Stimulated activated CD4-positive, alpha-beta T cell treated with anti-CD3 and anti-CD28 coated beads, TNF-alpha, amount 100 ng/mL, for 24 hours (primary cell): ENCODE measurements around the gene IQCE.
A peak's percentile ranks its signal among the peaks of the same experiment; 100 is the strongest.
"Not testable (repeated sequence)": the region's sequence is repeated elsewhere in the genome, so short reads cannot be mapped to it uniquely, and the experiment has no call there.

Experiments used
- DNase-seq, 3 experiments: peaks; one replicate each; pipeline ENCODE4 v3.0.0-alpha.2; 2020; ENCODE audit warnings: low read depth in 3 of 3

IQCE gene

DNA sequence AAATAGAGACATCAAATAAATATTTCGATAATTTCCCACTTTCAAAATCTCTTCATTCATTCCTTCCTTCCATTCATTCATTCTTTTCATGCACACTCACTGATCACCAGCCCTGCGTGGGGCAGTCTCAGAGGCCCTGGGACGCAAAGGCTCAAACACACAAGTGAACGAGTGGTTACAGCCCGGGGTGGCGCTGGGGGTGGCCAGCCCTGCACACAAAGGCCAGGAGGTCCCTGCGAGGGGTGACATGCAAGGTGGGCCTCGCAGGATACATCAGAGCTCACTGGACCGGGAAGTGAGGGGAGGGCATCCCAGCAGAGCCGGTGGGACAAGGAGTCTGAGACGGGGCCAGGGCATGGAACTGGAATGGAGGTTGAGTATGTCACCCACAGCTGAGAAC, 43.1 kb downstream of the IQCE start:
- no peak for DNase-seq

DNA sequence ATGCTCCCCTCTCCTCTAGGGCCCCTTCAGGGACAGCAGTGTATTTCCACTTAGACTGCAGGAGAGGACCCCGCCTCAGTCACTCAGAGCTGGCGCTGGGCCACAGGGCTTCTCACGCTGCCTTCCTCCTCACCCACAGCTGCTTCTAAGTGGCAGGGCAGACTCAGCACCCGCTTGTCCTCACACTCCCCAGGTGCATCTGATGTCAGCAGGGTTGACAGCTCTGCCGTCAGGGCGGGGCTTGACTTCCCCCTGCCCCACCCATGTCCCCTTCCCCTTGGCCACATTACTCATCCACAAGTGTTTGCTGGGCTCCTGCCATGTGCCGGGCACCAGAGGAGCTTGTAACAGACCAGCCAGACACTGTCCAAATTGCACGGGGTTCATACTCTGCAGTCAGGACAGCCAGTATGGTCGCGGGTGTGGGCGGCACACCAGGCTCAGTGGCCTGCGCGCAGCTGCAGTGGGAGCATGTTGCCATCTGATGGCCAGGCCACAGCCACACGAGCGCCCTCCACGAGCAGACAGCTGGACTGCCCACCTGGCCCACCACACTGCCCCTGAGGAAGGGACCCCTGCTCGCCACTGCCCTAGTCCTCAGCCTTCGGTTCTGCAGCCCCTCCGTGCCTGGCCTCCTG, 43.7 kb downstream of the IQCE start:
- DNase-seq, result no peak

DNA sequence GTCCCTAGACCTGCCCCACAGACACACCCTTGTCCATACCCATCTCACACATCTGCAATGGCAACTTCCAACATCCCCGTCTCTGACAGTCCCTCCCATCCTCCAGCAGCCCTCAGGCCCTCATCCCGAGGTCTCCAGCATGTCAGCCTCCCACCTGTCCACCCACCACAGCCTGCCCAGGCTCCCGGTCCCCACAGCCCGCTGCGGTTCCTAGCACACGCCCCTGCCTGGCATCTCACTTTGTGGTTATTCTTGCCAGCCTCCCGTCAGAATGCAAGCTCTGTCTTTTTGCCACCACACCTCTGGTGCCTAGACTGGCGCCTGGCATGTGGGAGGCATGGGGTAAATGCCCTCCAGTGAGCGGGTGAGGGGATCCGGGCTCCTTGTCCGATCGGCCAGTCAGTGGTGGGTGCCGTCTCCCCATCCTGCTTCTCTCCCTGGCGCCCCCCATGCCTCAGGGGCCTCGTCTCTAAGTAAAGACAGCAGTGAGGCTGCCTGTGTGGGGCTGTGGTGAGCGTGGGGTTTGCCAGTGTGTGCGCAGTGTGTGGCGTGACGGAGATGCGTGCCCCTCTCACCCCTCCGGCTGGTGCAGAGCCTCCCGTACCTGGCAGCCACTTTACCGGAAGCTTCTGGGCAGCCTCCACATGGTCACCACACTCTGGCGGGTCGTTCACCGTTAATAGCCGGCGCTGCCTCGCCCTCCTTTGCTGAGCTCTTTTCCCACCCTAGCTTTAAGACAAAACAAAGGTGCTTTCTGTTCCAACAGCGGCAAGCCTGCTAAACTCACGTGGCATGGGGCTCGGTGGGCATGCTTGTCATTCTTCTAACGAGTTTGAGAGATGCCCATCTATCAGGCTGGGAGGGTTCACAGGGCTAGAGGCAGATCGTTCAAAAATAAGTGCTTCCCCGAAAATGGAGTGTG, 44.5 kb downstream of the IQCE start:
- no peak for DNase-seq

DNA sequence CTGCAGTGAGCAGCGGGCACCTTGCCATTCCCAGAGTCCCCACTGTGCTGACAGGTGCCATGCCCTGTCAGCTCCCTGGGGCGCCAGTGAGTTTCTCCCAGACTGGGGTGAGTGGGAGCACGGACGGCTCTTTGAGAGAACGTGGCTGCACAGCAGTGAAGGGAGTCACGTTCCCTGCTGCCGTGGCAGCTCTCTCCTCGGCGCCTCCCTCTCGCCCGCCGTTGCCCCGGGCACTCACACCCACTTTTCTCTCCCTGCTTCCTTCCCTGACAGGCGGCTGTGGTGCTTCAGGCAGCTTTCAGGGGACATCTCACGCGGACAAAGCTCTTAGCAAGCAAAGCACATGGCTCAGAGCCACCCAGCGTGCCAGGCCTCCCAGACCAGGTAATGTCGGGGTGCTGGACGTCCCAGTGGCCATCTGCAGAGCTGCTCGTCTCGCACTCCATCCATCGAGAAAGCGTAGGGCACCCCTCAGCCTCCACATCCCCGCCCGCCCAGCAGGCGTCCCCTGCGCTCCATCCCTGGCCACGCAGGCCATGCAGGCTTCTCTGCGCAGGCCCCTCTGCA, 45.9 kb downstream of the IQCE start:
- no peak for DNase-seq

DNA sequence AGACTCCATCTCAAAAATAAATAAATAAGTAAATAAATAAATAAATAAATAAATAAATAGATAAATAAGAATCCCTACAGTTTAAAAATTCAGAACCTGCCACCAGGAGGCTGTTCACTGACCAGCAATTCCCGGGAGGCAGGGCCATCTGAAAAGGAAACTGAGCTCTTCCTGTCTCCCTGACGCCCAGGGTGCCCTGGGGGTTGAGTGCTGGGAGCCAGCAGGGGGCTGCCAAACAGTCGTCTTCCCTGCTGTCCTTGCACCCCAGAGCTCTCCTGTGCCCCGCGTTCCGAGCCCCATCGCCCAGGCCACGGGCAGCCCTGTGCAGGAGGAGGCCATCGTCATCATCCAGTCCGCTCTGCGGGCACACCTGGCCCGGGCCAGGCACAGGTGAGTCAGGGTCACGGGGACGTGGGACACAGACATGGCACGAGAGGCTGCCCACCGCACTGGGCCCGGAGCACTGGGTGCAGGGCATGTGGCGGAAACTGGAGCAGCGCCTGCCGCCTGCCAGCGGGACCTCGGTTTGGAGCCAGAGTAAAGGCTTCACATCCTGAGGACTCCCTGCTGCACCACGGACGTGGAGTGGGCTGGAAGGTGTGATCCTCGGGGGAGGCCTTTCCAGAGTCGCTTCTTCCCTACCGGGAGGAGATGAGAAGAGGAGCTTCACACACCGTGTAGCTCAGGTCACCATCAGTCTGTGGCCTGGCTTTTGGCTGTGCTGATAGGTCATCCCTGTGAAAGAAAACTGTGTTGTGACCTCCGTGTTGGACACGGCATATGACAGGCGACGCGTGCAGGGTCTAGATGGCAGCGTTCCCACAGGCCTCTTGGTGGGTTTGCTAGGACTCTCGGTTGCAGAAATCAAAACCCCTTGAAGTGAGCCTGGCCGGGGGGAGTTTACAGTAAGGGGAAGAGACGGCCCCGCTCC, 47.1 kb downstream of the IQCE start:
- DNase-seq, result no peak

DNA sequence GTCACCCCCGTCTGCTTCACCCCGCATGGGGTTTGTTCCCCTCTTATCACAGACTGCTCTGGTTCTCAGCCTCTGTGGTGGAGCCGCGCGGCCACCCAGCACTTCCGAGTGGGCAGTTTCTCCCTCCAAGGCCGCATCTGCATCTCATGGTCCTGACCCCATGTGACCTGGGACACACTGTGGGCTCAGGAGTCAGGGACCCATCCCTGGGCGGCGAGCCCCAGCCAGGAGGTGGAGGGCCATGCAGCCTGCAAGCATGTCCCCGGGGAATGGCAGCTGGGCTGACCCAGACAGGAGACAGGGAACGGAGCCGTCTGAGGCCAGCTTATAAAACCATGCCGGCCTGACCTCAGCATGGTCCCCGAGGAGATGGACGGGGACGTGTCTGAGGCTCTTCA, 47.8 kb downstream of the IQCE start:
- no peak for DNase-seq

DNA sequence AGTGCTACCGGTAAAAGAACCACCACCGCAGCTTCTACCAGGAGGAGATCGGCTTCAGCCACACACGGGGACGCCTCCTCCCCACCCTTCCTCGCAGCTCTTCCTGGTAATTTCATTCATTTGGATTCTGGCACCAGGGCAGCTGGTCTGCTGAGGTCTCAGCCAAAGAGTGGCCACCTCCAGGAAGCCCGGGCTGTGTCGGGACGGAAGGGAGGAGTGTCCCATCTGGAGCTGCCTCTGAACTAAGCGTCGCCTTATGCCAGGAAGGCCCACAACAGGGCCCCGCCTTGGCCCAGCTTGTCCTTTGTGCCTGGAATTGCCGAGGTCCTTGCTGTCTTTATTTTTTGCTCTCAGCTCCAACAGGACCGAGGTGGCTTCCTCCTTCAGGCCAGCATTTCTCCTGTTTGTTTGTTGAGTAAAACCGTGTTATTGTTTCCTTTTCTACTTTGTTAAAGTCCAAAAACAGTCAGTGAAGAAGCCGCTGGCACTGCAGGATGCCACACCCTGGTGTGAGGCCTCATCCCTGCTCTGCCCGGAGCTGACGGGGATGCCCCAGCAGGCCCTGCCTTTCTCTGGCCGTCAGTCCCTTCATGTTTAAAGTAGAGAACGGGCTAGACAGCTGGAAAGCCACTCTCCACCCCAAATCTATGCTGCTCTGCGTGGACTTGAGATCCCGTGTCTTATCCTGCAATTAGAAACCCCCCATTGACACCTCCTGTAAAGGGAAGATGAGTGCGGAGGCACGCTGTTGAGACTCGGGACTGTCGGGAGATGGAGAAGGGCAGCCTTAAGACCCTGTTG, 48.5 kb downstream of the IQCE start:
- no peak for DNase-seq

DNA sequence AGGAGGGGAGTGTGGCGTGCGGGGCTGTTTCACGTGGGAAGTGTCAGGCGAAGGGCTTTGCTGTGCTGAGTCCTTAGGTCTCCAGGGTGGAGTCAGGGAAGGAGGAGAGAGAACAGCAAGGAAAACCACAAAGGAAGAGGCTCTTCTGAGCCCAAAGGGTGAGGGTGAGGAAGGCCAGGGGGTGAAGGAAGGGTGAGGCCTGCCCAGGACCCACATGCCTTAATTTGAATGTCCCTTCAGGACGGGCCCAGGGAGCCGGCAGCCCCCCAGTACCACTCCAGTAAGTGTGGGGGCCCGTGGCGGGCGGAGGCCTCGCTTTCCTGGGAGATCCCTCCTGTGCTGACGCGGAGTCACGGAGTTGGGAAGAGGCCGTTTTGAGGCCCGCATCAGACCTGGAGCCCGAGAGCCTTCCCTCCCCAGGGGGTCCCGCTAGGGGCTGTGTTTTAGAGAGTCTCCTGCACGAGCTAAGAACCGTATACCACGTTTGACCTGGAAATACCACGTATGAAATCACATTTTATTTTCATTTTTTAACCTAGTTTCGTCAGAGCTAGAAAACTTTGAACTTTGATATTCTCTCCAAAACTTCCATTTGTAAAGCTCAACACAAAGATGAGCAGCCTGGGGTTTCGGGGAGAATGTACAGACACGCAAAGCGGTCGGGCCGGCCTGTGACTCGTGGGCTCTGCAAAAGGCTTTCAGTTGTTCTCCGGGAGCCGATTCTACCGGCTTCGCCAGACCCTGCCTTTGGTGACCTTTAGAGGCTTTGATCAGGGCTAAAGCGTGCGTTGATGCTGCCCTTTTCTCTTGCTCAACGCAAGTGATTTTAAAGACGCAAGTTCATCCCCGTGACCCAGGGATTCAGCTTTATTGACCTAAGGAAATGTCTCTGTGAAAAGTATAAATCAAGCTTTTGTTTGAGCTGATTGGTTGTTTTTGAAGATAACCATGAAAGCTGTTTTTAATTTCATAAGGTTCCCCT, 49.4 kb downstream of the IQCE start:
- DNase-seq, result no peak

DNA sequence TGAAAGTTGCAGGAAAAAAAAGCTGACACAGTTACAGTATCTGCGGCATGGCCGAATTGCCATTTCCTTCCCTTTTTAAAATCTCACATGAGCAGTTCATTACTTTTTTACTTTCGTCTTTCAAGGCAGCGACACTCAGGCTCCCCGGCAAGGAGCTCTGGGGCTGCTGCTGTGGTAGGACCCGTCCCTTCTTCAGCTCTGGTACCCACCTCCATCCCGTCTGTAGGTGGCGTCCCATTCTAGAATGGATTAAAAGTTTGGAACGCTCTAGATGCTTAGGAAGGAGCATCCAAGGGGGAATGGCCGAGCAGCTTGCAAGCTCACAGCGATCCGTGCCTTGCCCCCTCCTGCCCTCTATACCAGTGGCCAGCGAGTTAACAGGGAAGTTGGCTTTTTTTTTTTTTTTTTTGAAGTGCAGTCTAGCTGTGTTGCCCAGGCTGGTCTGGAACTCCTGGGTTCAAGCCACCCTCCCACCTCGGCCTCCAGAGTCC, 50.2 kb downstream of the IQCE start:
- no peak for DNase-seq

DNA sequence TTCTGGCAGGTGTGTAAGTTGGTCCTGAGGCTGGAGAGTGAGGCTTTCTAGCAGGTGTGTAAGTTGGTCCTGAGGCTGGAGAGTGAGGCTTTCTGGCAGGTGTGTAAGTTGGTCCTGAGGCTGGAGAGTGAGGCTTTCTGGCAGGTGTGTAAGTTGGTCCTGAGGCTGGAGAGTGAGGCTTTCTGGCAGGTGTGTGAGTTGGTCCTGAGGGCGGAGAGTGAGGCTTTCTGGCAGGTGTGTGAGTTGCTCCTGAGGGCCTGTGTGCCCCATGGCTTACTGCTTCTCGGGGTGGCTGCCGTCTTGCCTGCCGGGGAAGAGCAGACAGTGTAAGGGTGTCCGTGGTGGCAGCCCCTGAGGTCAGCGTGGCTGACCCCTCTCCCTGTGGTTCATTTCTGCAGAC, 50.9 kb downstream of the IQCE start:
- not testable (repeated sequence) for DNase-seq

DNA sequence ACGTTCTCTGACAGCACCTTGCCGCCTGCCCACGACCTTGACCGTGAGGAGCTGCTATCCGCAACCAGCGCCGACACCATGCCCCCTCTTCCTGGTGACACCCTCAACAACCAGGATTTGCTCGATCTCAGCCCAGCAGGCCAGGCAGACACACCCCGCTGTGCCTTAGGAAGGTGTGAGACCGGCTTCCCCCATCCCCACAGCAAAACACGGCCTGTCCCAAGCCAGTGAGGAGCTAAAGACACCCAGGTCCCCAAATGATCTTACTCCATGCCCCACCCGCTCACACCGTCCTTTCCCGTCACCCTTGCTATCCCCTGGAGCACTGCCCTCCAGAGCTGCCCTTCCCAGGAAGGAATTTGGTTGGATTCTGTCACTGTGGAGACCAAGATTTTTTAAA, 51.7 kb downstream of the IQCE start:
- no peak for DNase-seq

DNA sequence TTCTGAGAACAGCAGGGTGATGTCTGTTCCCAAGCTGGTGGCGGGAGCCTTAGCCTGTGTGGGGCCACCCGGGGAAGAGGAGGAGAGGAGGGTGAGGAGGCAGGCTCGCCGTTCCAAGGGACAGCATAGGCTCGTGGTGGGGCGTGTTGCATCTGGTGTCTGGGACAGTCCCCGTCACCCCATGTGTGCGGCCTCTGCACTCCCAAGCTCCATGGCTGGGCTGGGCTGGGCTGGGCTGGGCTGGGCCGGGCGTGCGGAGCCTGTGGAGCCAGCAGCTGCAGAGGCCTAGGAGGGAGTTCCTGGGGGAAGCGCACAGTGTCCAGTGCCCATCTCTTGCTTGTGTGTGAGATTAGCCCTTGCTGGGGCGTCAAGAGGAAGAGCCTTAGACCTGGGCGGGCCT, 52.1 kb downstream of the IQCE start:
- no peak for DNase-seq

DNA sequence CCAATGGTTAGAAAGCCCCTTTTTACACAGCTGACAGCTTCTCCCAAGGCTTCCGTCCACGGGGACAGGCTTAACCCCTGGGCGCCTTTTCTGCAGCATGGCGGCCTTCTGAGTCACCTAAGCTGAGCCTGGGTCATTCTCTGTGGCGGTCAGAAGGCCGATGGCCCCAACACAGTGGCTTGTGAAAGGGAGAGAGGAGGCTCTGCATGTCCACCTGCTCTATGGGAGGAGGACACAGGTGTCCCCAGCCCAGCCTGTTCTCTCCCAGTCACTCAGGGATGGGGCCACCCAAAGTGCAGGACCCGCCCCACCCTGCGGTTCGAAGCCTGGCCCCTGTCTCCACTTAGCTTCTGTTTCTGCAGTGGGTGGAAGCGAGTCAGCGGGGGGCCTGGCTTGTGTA, 52.6 kb downstream of the IQCE start:
- DNase-seq, result no peak

DNA sequence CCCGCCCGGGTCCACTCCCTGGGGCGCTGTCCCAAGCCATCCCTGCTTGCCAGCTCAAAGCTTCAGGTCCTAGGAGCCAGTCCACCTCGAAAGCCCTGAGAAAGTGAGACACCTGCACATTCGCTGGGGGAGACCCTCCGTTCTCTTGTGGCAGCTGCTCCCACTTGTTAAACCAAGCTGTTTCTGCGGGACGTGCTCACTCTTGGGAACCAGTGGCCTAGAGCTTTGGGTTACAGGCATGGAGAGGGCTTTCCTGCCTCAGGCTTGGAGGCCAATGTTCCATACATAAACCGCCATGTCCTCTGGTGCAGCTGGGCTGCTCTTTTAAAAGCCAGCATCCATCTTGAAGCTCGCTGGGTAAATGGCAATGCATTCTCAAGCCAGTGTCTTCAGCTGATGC, 53.1 kb downstream of the IQCE start:
- DNase-seq, result no peak

DNA sequence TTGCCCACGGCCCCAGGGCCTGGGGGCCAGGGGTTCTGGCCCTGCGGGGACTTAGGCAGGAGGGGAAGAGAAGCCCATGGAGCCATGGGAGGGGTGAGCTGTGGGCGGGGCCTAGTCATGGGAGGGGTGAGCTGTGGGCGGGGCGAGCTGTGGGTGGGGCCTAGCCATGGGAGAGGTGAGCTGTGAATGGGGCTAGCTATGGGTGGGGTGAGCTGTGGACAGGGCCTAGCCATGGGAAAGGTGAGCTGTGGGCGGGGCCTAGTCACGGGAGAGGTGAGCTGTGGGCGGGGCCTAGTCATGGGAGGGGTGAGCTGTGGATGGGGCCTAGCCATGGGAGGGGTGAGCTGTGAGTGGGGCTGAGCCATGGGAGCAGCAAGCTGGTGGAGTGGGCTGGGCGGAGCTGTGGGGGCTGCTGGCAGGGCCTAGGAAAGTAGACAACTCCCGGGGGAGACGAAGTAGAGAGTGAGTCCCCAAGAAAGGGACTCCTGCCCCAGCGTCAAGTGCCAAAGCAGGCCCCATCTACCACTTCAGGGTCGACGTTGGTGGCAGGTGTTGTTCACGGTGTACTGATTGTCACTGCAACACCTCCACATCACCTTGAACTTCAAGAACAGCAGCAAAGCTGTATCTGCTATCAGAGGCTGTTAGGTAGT, 53.8 kb downstream of the IQCE start:
- DNase-seq, result peak in 1 of 3 experiments; percentile 11

DNA sequence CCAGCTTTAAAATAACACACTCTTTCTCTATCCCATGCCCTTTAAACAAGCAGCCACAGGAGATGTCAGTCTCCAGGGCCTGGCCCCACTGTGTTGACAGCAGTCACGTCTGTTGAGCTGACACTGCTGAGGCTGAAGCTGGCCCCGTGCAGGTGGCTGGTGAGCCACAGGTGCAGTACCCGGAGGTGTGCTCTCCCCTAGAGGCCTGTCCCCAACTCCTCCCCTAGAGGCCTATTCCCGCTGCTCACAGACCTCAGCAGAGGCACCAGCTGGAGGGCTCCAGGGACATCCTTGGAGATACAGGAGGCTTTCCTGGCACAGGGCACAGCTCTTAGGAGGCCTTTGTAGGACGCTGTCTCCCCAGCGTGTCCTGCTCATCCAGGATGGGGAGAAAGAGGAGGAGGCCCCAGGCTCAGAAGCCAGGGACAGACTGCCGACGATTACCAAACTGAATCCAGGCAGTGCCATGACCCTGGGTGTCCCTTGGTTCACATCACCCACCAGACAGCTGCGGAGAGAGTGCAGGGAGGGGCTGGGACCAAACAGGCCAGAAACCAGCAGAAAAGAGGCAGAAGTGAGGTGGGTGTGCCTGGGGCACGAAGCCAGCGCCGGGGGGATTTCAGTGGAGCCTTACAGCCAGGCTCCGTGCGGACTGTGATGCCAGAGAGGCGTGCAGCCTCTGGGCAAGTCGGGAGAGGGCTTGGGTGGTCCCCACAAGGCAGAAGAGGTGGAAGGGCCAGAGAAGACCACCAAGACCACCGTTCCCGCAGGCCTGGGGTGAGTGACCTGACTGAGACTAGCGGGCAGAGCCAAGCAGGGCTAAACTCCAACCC, 54.5 kb downstream of the IQCE start:
- no peak for DNase-seq

DNA sequence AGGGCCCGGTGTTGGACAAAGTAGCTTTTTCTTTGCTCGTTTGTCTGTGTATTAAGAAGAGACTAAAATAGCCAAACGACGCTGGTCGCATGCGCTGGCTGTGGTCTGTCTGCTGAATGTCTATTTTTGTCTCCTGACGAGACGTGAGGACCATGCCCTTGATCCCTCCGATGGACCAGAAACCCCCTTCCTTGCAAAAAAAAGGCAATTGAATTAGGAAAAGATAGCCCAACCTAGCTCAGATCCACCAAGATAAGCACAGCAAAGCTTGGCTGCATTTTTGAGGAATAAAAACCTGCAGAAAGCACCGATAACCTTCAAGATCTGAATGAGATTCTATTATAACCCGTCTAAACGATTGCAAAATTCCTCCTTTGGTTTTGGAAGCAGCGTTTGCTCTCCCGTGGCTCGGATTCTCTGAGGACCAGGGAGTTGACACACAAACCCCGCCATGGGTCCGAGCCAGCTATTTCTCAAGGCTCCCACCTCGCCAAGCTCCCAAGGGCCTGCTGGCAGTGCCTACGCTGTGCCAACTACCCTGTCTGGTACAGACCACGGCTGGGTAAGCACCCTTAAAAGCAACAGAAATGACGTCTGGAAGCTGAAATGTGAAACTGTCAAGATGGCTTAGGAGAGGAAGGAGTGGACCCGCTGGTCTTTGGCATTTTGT, 55.3 kb downstream of the IQCE start:
- DNase-seq, result no peak
